Measurements from ENCODE around the gene CDPF1. TPM values are rescaled to one million over a fixed set of nuclear protein-coding genes. Genes with fewer than 3 reads are reported as not detected.

Gene CDPF1
- total RNA-seq, 1 experiment from 2014 or later = 16.3 TPM

GRCh38 chr22:46195487-46196165, 54.5 kb downstream of the CDPF1 start:
- H3K9me2 ChIP-seq (ENCODE audit: insufficient read depth) = no peaks in the 10 kb centered on the region
- no peaks in the 10 kb centered on the region for H4K20me1 ChIP-seq (ENCODE audit: insufficient read depth)
- no peaks in the 10 kb centered on the region for H3K79me2 ChIP-seq (ENCODE audit: insufficient read depth, low read length)
- CTCF ChIA-PET = no interaction called here
- peaks cover 0 to 10% of the 10 kb centered on the region in 2 experiments; a peak in 1 of 4 replicates for H3K4me1 ChIP-seq (ENCODE audit: control insufficient read depth in 1 of 2, insufficient read depth in 2 of 2, low read length in 2 of 2)
- no peaks in the 10 kb centered on the region; a peak in 1 of 4 replicates for H3K36me3 ChIP-seq (ENCODE audit: control insufficient read depth in 1 of 2, insufficient read depth in 2 of 2, low read length in 2 of 2)
- H3K27me3 ChIP-seq (ENCODE audit: insufficient read depth, low read length) = no peaks in the 10 kb centered on the region
- RAD21 ChIA-PET (ENCODE audit: low non-redundant PET in 1 of 2, low total read pairs in 2 of 2, uncharacterized antibody in 2 of 2, unreplicated experiment in 2 of 2) = no interaction called here
- TF ChIP-seq MAX (IDR thresholded peaks at IDR 0.05) = no peak
- no peak for TF ChIP-seq REST (IDR thresholded peaks at IDR 0.05; ENCODE audit: low read depth)
- no peak for TF ChIP-seq YY1 (IDR thresholded peaks at IDR 0.05; ENCODE audit: extremely low read depth, insufficient replicate concordance, low read depth, low read length)
- TF ChIP-seq ZNF274 (IDR thresholded peaks at IDR 0.05; ENCODE audit: low read depth, low read length) = no peak
- TF ChIP-seq CEBPB (IDR thresholded peaks at IDR 0.05; ENCODE audit: low read depth) = no peak
- no peak for TF ChIP-seq TCF7L2 (IDR thresholded peaks at IDR 0.05; ENCODE audit: borderline replicate concordance, extremely low read depth, insufficient read depth, insufficient read length)
- no peak for TF ChIP-seq SIN3A (IDR thresholded peaks at IDR 0.05; ENCODE audit: low read depth)
- TF ChIP-seq ELF1 (IDR thresholded peaks at IDR 0.05; ENCODE audit: borderline replicate concordance, low read depth) = no peak
- TF ChIP-seq SRF (IDR thresholded peaks at IDR 0.05; ENCODE audit: low read depth) = no peak
- TF ChIP-seq ZFX (IDR thresholded peaks at IDR 0.05) = no peak
- ATAC-seq = no peak
- no peaks in the 10 kb centered on the region for H3K9me3 ChIP-seq (ENCODE audit: control insufficient read depth in 1 of 2, insufficient read depth in 1 of 2, low read depth in 1 of 2, low read length in 2 of 2)
- H3K4me2 ChIP-seq (ENCODE audit: low read length) = no peak overlapping the region
- no peak overlapping the region for H3K27ac ChIP-seq (ENCODE audit: low read depth, low read length)
- no peak overlapping the region for H2AFZ ChIP-seq (ENCODE audit: low read depth, low read length, poor library complexity, severe bottlenecking)
- BruUV-seq (replicated peaks) = no TSS peak
- intact Hi-C loops (cut with micrococcal nuclease) = no loop called here
- H3K9ac ChIP-seq (ENCODE audit: low read length) = no peak overlapping the region
- DNase-seq (ENCODE audit: low read depth, low spot score) = no peak
- POLR2A ChIA-PET = no interaction called here
- H3K4me3 ChIP-seq (replicated peaks in 1 of 2; ENCODE audit: low read depth in 1 of 2, low read length in 2 of 2) = no peak overlapping the region

Other genes starting within 250 kb of the CDPF1 start
- gene PPARA, start 99.8 kb downstream of the CDPF1 start, total RNA-seq (2021; ENCODE audit: unreplicated experiment) = 14.5 TPM
- gene PKDREJ, start 13.1 kb upstream of the CDPF1 start, total RNA-seq (2021; ENCODE audit: unreplicated experiment) = not detected
- 22.9 TPM for gene TTC38, start 17.7 kb upstream of the CDPF1 start, total RNA-seq (2021; ENCODE audit: unreplicated experiment)
- 46.1 TPM for gene GTSE1, start 46.6 kb upstream of the CDPF1 start, total RNA-seq (2021; ENCODE audit: unreplicated experiment)
- gene TRMU, start 85.4 kb upstream of the CDPF1 start, total RNA-seq (2021; ENCODE audit: unreplicated experiment) = 65.4 TPM

All from HCT116 (cell line).